Measurements from ENCODE around the gene FAM219B. TPM values are rescaled to one million over a fixed set of nuclear protein-coding genes. Genes with fewer than 3 reads are reported as not detected.

The FAM219B gene
- total and polyA plus RNA-seq, 2 donors, result 25.5 to 28.0 TPM

- H3K36me3 ChIP-seq (ENCODE audit: control insufficient read depth in 2 of 2, insufficient read depth in 2 of 2, low read length in 1 of 2), result peaks cover 4 to 21% of the 10 kb centered on the region in 2 donors
- H3K4me1 ChIP-seq (ENCODE audit: control insufficient read depth in 2 of 2, insufficient read depth in 2 of 2, low read length in 2 of 2), result peaks cover 12 to 18% of the 10 kb centered on the region in 2 donors
- H3K27me3 ChIP-seq (ENCODE audit: control insufficient read depth in 2 of 2, insufficient read depth in 1 of 2, low read length in 1 of 2), result no peaks in the 10 kb centered on the region
- no peak for DNase-seq (ENCODE audit: low read depth in 6 of 9, low spot score in 9 of 9)
- 66% methylated on average over 8 of the region's 8 CpGs for WGBS
- H3K9me3 ChIP-seq (ENCODE audit: control insufficient read depth in 2 of 2, insufficient read depth in 1 of 2, low read length in 1 of 2), result no peaks in the 10 kb centered on the region
- H3K27ac ChIP-seq (ENCODE audit: low read depth in 1 of 2, low read length in 1 of 2), result peak overlapping the region; percentile 1 to 54
- peak overlapping the region; percentile 88 to 94 for H3K4me3 ChIP-seq (ENCODE audit: low read length in 2 of 2)
These were observed 666 bp upstream of the FAM219B start for GRCh38 chr15:74907163-74907870.

- Histone ChIP-seq H3K36me3 (ENCODE audit: control insufficient read depth in 2 of 2, insufficient read depth in 2 of 2, low read length in 1 of 2) (peaks cover 0 to 22% of the 10 kb centered on the region in 2 donors), H3K27ac (ENCODE audit: low read depth in 1 of 2, low read length in 1 of 2) (peak overlapping the region; percentile 57 to 80), H3K4me1 (ENCODE audit: control insufficient read depth in 2 of 2, insufficient read depth in 2 of 2, low read length in 2 of 2) (peaks cover 12 to 22% of the 10 kb centered on the region in 2 donors), H3K9me3 (ENCODE audit: control insufficient read depth in 2 of 2, insufficient read depth in 1 of 2, low read length in 1 of 2) (no peaks in the 10 kb centered on the region), H3K4me3 (ENCODE audit: low read length in 2 of 2) (peak overlapping the region; percentile 88 to 94), H3K27me3 (ENCODE audit: control insufficient read depth in 2 of 2, insufficient read depth in 1 of 2, low read length in 1 of 2) (no peaks in the 10 kb centered on the region)
- DNase-seq (ENCODE audit: low read depth in 6 of 9, low spot score in 9 of 9), result peak in 1 of 9 donors; percentile 60
- WGBS, result under 1% methylated on average over 20 of the region's 20 CpGs
These were observed 593 bp downstream of the FAM219B start for GRCh38 chr15:74906067-74906449.

- no peak for DNase-seq (ENCODE audit: low read depth in 6 of 9, low spot score in 9 of 9)
- Histone ChIP-seq H3K4me1 (ENCODE audit: control insufficient read depth in 2 of 2, insufficient read depth in 2 of 2, low read length in 2 of 2) (peaks cover 12 to 22% of the 10 kb centered on the region in 2 donors), H3K27ac (ENCODE audit: low read depth in 1 of 2, low read length in 1 of 2) (no peak overlapping the region), H3K4me3 (ENCODE audit: low read length in 2 of 2) (no peak overlapping the region), H3K36me3 (ENCODE audit: control insufficient read depth in 2 of 2, insufficient read depth in 2 of 2, low read length in 1 of 2) (peaks cover 0 to 37% of the 10 kb centered on the region in 2 donors), H3K27me3 (ENCODE audit: control insufficient read depth in 2 of 2, insufficient read depth in 1 of 2, low read length in 1 of 2) (no peaks in the 10 kb centered on the region), H3K9me3 (ENCODE audit: control insufficient read depth in 2 of 2, insufficient read depth in 1 of 2, low read length in 1 of 2) (no peaks in the 10 kb centered on the region)
- 99% methylated on average over 7 of the region's 7 CpGs for WGBS
These were observed 2.4 kb downstream of the FAM219B start for GRCh38 chr15:74904190-74904805.

DNA sequence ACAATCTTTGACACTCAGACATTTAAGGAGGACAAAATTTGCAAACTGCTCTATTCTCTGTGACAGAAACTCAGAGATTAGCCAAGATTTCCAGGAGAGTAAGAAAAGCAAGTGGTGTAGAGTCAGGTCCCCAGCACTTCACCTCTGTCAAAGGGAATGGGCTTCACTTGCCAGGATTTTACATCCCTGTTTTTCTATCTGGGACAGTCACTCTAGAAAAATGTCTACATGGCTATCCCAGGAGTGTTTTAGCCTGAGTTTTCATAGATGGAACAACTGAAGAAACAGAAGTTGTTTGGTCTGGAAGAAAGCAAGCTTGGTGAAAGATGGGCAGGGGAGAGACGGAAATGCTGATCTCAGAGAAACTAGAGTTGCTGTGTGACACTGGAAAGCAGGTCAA, 3.0 kb downstream of the FAM219B start:
- no peak for DNase-seq (ENCODE audit: low read depth in 6 of 9, low spot score in 9 of 9)
- no peaks in the 10 kb centered on the region for H3K9me3 ChIP-seq (ENCODE audit: control insufficient read depth in 2 of 2, insufficient read depth in 1 of 2, low read length in 1 of 2)
- H3K4me3 ChIP-seq (ENCODE audit: low read length in 2 of 2), result no peak overlapping the region
- WGBS, result 97% methylated on average over 1 of the region's 1 CpG
- no peak overlapping the region for H3K27ac ChIP-seq (ENCODE audit: low read depth in 1 of 2, low read length in 1 of 2)
- H3K4me1 ChIP-seq (ENCODE audit: control insufficient read depth in 2 of 2, insufficient read depth in 2 of 2, low read length in 2 of 2), result peaks cover 12 to 22% of the 10 kb centered on the region in 2 donors
- peaks cover 0 to 37% of the 10 kb centered on the region in 2 donors for H3K36me3 ChIP-seq (ENCODE audit: control insufficient read depth in 2 of 2, insufficient read depth in 2 of 2, low read length in 1 of 2)
- H3K27me3 ChIP-seq (ENCODE audit: control insufficient read depth in 2 of 2, insufficient read depth in 1 of 2, low read length in 1 of 2), result no peaks in the 10 kb centered on the region

DNA sequence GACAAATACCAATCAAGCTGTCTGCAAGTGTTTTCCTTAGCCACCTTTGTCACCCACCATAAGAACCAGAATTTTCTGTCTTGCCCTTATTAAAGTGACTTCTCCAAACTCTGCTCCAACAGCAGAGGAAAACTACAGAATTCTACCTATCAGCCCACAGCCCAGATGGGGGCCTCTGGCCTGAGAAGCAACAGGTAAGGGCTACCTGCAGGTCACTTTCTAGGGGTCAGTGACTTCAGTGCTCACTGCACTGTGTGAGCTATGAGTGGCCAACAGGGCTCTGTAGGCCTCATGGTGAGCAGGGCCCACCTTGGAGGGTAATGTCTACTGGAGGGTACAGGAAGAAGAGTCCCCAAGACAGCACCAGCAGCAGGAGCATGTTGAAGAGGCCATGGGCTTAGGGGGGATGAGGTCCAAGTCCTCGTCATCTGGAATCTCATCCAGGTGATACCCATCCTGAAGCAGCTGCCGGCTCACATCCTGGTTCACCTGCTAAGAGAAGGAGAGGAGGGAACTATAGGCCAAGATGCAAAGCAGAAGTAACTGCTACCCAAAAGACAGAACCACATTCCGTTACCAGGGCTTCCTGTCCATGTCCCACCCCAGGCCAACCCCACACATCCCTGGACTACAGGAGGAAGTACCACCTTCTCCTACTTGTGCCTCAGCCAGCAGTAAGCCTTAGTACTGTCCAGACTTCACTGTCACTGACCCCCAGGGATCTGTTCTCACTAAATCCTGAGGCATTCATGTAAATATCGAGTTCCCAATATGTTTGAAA, 4.2 kb downstream of the FAM219B start:
- no peak overlapping the region for H3K4me3 ChIP-seq (ENCODE audit: low read length in 2 of 2)
- H3K4me1 ChIP-seq (ENCODE audit: control insufficient read depth in 2 of 2, insufficient read depth in 2 of 2, low read length in 2 of 2), result peaks cover 10 to 21% of the 10 kb centered on the region in 2 donors
- no peaks in the 10 kb centered on the region for H3K9me3 ChIP-seq (ENCODE audit: control insufficient read depth in 2 of 2, insufficient read depth in 1 of 2, low read length in 1 of 2)
- no peak overlapping the region for H3K27ac ChIP-seq (ENCODE audit: low read depth in 1 of 2, low read length in 1 of 2)
- DNase-seq (ENCODE audit: low read depth in 6 of 9, low spot score in 9 of 9), result no peak
- WGBS, result 89% methylated on average over 4 of the region's 4 CpGs
- peaks cover 0 to 45% of the 10 kb centered on the region in 2 donors for H3K36me3 ChIP-seq (ENCODE audit: control insufficient read depth in 2 of 2, insufficient read depth in 2 of 2, low read length in 1 of 2)
- no peaks in the 10 kb centered on the region for H3K27me3 ChIP-seq (ENCODE audit: control insufficient read depth in 2 of 2, insufficient read depth in 1 of 2, low read length in 1 of 2)

DNA sequence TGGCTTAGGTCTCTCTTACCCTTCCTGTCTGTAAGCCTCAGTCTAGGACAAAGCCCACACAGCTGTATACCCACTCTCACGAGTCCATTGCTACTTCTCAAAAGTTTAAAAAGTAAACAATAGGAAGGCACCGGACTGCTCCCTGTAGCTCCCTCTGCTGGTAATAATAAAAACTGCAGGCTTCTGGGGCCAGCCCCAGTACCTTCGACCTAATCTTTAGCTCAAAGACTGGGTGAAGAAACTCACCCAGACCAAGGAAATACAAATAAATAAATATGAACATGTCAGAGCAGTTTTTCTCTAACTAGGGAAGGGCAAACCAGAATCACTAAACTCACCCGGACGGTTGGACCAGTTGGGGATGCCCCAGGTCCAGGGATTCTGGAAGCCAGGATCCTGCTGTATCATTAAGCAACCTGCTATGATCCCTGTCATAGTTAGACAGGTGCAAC, 5.0 kb downstream of the FAM219B start:
- H3K27me3 ChIP-seq (ENCODE audit: control insufficient read depth in 2 of 2, insufficient read depth in 1 of 2, low read length in 1 of 2), result no peaks in the 10 kb centered on the region
- DNase-seq (ENCODE audit: low read depth in 6 of 9, low spot score in 9 of 9), result peak in 4 of 9 donors; percentile 31 to 62 (median 50)
- 38% methylated on average over 5 of the region's 5 CpGs for WGBS
- H3K9me3 ChIP-seq (ENCODE audit: control insufficient read depth in 2 of 2, insufficient read depth in 1 of 2, low read length in 1 of 2), result no peaks in the 10 kb centered on the region
- H3K4me1 ChIP-seq (ENCODE audit: control insufficient read depth in 2 of 2, insufficient read depth in 2 of 2, low read length in 2 of 2), result peaks cover 6 to 15% of the 10 kb centered on the region in 2 donors
- no peak overlapping the region for H3K27ac ChIP-seq (ENCODE audit: low read depth in 1 of 2, low read length in 1 of 2)
- no peak overlapping the region for H3K4me3 ChIP-seq (ENCODE audit: low read length in 2 of 2)
- H3K36me3 ChIP-seq (ENCODE audit: control insufficient read depth in 2 of 2, insufficient read depth in 2 of 2, low read length in 1 of 2), result peaks cover 2 to 45% of the 10 kb centered on the region in 2 donors

- H3K36me3 ChIP-seq (ENCODE audit: control insufficient read depth in 2 of 2, insufficient read depth in 2 of 2, low read length in 1 of 2), result peaks cover 9 to 51% of the 10 kb centered on the region in 2 donors
These were observed 9.3 kb downstream of the FAM219B start for GRCh38 chr15:74897300-74897701.

DNA sequence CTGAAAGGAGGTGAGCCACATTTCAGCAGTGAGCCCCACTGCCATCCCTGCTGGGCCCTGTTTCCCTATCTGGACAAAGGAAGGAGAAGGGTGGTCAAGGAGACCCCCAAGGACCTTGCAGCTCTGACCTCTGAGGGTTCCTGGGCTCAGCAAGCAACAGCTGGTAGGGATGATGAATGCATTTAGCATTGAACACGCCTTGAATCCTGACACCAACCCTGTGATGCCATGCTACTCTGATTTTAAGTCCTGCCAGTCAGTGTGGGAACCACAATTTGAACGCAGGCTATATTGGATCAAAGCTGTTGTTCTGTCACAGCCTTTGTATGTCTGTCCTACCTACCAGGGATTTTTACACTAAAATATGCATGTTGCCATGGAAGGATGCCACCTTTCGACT, 10.3 kb downstream of the FAM219B start:
- no peaks in the 10 kb centered on the region for H3K27me3 ChIP-seq (ENCODE audit: control insufficient read depth in 2 of 2, insufficient read depth in 1 of 2, low read length in 1 of 2)
- no peak overlapping the region for H3K27ac ChIP-seq (ENCODE audit: low read depth in 1 of 2, low read length in 1 of 2)
- H3K36me3 ChIP-seq (ENCODE audit: control insufficient read depth in 2 of 2, insufficient read depth in 2 of 2, low read length in 1 of 2), result peaks cover 13 to 51% of the 10 kb centered on the region in 2 donors
- no peak overlapping the region for H3K4me3 ChIP-seq (ENCODE audit: low read length in 2 of 2)
- no peaks in the 10 kb centered on the region for H3K9me3 ChIP-seq (ENCODE audit: control insufficient read depth in 2 of 2, insufficient read depth in 1 of 2, low read length in 1 of 2)
- WGBS, result 97% methylated on average over 3 of the region's 3 CpGs
- no peak for DNase-seq (ENCODE audit: low read depth in 6 of 9, low spot score in 9 of 9)
- H3K4me1 ChIP-seq (ENCODE audit: control insufficient read depth in 2 of 2, insufficient read depth in 2 of 2, low read length in 2 of 2), result peaks cover 0 to 2% of the 10 kb centered on the region in 2 donors

More at GRCh38 chr15:74897300-74897701, 9.3 kb downstream of the FAM219B start:
- Histone ChIP-seq H3K4me1 (ENCODE audit: control insufficient read depth in 2 of 2, insufficient read depth in 2 of 2, low read length in 2 of 2) (peaks cover 0 to 4% of the 10 kb centered on the region in 2 donors), H3K27me3 (ENCODE audit: control insufficient read depth in 2 of 2, insufficient read depth in 1 of 2, low read length in 1 of 2) (no peaks in the 10 kb centered on the region), H3K4me3 (ENCODE audit: low read length in 2 of 2) (no peak overlapping the region), H3K9me3 (ENCODE audit: control insufficient read depth in 2 of 2, insufficient read depth in 1 of 2, low read length in 1 of 2) (no peaks in the 10 kb centered on the region), H3K27ac (ENCODE audit: low read depth in 1 of 2, low read length in 1 of 2) (no peak overlapping the region)
- 90% methylated on average over 6 of the region's 6 CpGs for WGBS
- DNase-seq (ENCODE audit: low read depth in 6 of 9, low spot score in 9 of 9), result no peak

GRCh38 chr15:74895830-74896229, 10.8 kb downstream of the FAM219B start:
- no peaks in the 10 kb centered on the region for H3K9me3 ChIP-seq (ENCODE audit: control insufficient read depth in 2 of 2, insufficient read depth in 1 of 2, low read length in 1 of 2)
- whole genome bisulfite sequencing, result 98% methylated on average over 6 of the region's 6 CpGs
- H3K27ac ChIP-seq (ENCODE audit: low read depth in 1 of 2, low read length in 1 of 2), result no peak overlapping the region
- H3K27me3 ChIP-seq (ENCODE audit: control insufficient read depth in 2 of 2, insufficient read depth in 1 of 2, low read length in 1 of 2), result no peaks in the 10 kb centered on the region
- no peak for DNase-seq (ENCODE audit: low read depth in 6 of 9, low spot score in 9 of 9)
- no peak overlapping the region for H3K4me3 ChIP-seq (ENCODE audit: low read length in 2 of 2)
- H3K36me3 ChIP-seq (ENCODE audit: control insufficient read depth in 2 of 2, insufficient read depth in 2 of 2, low read length in 1 of 2), result peaks cover 14 to 47% of the 10 kb centered on the region in 2 donors
- H3K4me1 ChIP-seq (ENCODE audit: control insufficient read depth in 2 of 2, insufficient read depth in 2 of 2, low read length in 2 of 2), result peaks cover 0 to 4% of the 10 kb centered on the region in 2 donors
